Hematopoietic multipotent progenitor cell treated with erythropoietin and hydrocortisone succinate and interleukin-3 and kit ligand, for 4 days (in vitro differentiated cells): ENCODE measurements around the gene GALNT17.

Experiments used
- DNase-seq: peaks from one replicate; pipeline ENCODE4 v3.0.0-alpha.2; 2015

Gene GALNT17

DNA sequence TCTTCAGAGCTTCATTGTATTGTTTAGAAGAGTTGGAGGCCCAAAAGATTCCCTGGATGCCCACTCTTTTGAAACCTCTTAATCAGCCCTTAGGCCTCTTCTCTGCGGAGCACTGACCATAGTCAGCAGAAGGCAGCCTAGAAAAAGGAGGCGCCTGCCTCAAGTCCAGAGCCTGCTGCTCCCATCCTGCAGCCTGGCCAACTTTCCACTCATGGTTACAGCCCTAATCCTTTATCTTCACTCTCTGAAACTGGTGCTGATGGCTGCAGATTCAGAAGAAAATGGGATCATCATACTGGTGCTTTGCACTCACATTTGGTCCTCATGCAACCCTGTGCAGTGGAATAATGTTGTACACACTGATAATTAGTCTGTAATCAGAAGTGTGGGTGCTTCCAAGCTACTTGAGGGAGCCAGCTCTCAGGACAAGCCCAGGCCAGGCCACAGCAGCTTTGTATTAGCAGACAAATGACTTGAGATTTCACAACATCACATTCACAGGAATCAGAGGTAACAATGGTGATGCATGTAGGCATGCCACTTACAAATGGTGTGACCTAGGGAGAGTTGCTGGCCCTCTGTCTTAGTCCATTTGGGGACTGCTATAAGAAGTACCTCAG, 272.9 kb downstream of the GALNT17 start:
- no peak for DNase-seq

GRCh38 chr7:71408271-71408670, 276.3 kb downstream of the GALNT17 start:
- DNase-seq, result no peak

- no peak for DNase-seq
These were observed 277.7 kb downstream of the GALNT17 start for GRCh38 chr7:71409550-71410157.

DNA sequence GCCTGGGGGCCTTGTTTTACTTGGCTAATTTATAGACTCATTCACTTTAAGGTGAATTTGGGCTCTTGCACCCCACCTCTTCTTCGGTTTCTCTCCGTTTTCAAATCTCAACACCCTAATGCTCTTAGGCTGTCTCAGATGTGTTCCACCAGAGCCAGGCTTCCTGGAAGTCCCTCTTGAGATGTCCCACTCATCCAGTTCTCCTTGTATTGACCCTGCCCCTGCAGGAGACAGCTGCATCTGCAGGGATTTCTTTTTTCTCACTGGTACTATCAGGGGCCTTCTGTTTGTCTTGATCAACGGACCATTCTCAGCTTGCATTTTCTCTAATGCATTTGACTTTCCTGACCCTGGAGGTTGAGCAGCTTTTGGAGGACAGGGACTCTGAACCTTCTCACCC, 279.5 kb downstream of the GALNT17 start:
- no peak for DNase-seq

GRCh38 chr7:71414490-71414889, 282.5 kb downstream of the GALNT17 start:
- peak; percentile 4 for DNase-seq

DNA sequence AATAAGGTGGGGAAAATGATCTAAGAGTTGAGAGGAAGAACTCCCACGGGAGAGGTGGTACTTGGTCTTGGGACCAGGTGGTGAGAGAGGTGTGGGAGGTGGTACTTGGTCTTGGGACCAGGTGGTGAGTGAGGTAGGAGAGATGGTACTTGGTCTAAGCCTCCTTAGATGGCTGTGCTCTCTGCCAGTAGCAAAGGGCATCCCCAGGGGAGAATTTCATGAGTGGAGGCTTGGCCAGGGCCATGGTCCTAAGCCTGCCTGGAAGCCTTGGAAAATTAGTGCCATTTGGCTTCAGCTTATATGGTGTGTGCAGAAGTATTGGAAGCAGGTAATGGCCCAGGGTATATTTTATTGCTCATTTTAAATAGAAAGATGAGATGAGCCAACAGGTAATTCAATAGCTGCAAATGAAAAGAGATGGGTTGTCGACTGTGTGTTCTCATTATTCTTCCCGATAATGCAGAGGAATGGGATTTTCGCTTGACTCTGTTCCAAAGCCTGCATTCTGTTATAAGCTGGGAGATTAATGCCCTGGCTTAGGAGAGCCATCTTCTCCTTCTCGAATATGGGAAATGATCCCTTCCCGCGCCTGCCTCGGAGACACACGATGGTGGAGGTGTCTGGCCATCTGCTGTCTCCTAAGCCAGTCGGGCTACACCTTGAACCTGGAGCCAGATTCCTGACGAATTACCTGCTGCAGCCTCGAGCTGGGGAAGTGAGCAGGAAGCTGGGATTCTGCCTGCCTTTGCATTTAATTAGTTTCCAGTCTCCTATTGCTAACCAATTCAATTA, 287.8 kb downstream of the GALNT17 start:
- no peak for DNase-seq

DNA sequence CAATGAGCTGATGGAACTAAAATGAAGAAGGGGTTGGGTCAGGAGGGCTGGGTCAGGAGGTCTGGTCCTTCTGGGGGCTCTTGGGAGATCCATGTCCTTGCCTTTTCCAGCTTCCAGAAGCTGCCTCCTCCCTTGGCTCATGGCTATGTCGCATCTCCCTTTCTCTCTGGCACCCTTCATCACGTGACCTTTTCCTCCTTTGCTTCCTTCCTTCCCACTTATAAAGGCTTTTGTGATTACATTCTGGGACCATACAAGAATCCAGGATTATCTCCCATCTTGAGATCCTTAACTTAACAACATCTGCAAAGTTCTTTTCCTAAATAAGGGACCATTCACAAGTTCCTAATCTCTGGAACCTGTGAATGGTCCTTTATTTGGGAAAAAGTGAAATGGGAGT, 290.2 kb downstream of the GALNT17 start:
- DNase-seq, result no peak

DNA sequence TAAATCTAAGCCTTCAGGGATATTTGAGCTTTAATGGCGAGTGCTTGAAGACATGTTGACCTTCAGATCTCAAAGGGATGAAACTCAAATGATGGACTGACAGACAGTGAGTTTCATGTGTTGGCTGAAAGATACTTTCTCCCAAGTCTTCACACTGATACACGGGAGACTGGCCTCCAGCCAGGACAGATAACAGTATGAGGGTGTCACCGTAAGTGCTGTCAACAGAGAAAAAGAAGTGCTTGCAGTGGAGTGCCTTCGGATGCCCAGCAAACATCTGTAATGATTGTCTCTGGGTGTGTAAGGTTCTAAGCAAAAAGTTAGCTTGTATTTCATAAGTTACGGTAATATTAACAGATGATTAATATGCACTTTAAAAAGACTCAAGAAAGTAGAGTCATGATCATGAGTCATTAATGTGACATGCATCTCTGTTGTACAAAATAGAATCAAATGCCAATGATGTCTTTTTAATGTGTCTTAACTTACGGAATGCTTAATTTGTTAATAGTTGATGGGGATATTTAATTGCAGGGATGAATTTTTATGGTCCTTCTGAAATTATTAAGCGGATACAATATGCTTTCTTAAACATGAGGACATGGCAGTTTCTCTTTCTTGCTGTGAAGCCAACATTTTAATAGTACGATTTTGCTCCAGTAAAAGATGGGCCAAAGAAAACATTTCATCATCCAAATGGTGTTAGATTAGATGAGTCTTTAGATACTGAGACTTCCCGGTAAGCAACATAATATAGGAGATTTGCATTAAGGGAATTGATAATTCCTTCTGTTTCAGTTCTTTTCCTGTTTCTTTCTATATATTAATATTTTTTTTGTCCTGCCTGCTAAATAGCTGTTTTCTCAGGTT, 292.5 kb downstream of the GALNT17 start:
- DNase-seq, result no peak

DNA sequence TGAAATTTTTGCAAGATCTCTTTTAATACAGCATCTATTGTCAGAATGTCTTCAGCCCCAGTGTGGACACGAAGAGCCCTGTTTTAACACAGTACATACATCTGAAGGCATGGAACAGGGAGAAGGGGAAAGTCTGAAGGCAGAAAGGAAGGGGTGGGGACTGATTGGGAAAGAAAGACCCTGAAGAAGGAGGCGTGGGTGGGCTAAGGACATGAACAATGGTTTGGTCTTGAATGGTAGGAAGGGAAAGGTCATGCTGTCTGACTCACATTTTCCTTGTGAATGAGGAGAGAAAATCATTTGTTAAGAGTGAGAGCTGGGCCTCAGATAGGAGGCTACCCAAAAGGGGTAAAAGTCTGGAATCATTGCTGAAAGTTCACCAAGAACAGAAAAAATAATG, 297.1 kb downstream of the GALNT17 start:
- no peak for DNase-seq

- DNase-seq, result no peak
These were observed 298.3 kb downstream of the GALNT17 start for GRCh38 chr7:71430246-71430645.

- no peak for DNase-seq
These were observed 307.4 kb downstream of the GALNT17 start for GRCh38 chr7:71439321-71439720.

DNA sequence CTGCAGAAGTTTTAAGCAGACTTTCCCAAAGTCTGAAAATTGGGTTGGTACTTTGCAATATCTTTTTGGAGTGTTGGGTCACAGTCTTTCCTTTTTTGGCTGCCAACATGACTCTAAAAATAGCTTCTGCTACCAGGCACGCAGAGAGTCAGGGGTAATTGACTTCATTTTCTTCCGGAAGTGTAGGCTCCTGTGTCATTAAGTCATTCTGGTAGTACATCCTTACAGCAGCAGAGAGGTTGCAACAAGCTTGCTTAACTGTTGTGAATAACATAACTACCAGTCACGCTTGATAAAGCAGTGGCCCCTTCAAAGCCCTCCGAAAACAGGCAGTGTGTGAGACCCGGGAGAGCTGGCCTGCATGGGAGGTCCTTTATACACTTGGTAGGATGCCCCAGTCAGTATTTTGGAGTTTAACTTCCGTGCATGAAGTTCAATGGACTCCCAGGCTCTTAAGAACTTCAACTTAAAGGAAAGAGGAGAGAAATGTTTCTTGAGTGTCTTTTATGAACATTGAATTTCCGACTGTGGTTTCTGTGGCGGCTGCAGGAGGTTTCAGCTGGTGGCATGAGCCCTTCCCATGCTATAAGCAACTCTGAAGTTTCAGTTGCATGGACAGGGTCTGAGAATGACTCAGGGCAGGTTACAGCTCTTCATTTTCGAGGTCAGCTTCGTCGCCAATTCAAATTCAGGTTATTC, 310.7 kb downstream of the GALNT17 start:
- peak; percentile 37 for DNase-seq

GRCh38 chr7:71443191-71443530, 311.2 kb downstream of the GALNT17 start:
- DNase-seq, result no peak

DNA sequence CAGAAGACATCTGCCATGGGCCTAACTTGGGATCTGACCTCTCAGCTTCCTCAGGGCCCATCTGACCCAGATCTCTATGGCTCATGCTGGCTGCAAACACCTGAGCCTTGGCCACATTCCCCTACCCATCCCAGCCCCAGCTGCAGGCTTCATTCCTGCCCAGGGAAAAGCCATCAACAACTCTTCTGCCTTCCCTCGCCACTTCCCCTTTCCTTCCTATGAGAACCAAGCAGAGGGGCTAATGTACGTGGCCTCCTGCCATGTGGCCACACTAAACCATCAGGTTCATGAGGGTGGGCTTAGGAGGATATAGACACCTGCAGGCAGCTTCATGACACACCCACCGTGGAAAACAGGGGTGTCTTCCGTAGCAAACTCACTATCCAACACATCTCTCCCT, 312.2 kb downstream of the GALNT17 start:
- no peak for DNase-seq

- DNase-seq, result no peak
These were observed 321.7 kb downstream of the GALNT17 start for GRCh38 chr7:71453630-71454029.

GRCh38 chr7:71454981-71455380, 323.0 kb downstream of the GALNT17 start:
- DNase-seq, result no peak

GRCh38 chr7:71457021-71457420, 325.1 kb downstream of the GALNT17 start:
- no peak for DNase-seq

DNA sequence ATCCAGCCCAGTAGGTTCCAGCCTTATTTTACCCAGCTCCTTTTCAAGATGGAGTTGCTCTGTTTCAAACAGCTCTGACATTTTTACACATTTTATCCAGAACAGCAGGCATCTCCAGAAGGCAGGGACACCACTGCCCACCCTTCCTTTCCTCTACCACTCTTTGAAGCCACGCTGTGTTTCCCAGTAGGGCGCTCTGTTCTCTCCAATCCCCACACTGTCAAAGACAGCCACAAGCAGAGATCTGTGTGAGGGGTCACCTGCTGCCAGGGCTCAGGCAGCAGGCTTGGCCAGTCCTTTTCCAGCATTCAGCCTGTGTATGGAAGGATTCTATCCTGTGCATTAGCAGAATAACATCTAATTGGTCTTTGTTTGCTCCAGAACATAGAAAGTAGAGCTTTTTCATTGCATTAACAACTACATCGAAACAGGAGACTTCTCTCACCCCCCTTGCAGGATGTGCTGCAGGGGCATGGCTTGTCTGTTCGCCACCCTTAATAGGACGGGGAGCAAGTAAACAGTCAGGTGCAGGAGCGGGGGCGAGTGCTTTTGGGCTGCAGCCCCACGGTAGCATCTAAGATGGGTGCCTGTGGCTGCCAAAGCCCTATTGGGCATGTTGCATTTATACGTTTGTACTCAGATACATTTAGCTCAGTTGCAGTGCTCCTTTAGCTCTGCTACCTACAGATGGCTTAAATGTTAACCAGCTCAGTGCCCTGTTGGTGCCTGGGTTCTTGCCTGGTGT, 326.1 kb downstream of the GALNT17 start:
- no peak for DNase-seq

- DNase-seq, result no peak
These were observed 327.2 kb downstream of the GALNT17 start for GRCh38 chr7:71459132-71459531.

DNA sequence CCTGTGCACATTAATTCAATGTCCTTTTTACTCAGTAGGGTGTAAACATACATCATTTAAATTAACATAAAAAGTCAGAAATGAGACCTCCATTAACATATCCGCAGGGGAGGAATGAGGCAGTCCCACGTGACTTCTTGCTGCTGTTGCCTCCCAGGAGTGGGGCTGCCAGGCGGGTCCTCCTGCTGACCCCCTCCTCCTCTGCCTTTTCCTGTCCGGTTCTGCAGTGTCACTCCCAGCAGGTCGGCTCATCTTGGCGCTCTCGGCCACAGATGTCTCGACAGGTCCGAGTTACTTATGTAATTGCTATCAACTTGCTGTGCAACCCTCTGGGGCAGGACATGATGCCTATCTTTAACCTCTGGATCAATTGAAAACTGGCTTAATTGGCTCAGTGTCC, 329.6 kb downstream of the GALNT17 start:
- DNase-seq, result no peak

DNA sequence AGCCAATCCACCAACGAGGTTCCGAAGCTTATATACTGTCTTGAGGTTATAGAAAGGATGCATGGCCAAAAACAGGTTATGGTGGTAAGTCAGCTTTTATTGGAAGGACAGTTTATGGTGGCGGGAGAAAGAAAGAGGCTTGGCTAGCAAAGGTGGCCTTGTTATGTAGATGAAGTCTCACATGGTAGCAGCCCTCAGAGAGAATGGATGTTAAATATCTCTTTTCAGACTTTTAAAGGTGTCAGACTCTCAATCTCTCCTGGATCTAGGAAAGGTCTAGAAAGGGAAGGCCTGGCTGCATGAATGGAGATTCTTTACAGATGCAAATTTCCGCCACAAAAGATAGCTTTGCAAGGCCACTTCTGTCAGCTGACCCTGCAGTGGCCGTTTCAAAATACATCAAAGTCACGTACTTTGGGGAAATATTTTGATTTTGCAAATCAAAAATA, 333.8 kb downstream of the GALNT17 start:
- no peak for DNase-seq
